Right lobe of liver (tissue), 4 donors: ENCODE data around the gene DELE1.

Source experiments
- POLR2A ChIP-seq: fragments of 450-650 bp; IDR thresholded peaks from one replicate; pipeline ENCODE4 v1.6.1; 2017; ENCODE audit warnings: antibody characterized with exemption, mild to moderate bottlenecking
- TF ChIP-seq, protein P1 (sequence below), 4 donors: fragments of 200-600 bp in 3 of 4; fragments of 450-650 bp in 1 of 4; IDR thresholded peaks; one replicate each; pipeline versions ENCODE4 v1.5.1 to v1.8.0; 2016 to 2022; ENCODE audit warnings: antibody characterized with exemption in 4 of 4, mild to moderate bottlenecking in 2 of 4
- donor health status: DM: no; HTN: no; CAD: no.
- donor health status: DM: no; HTN: no; CAD: no.
- donor health status: DM: no; HTN: yes; CAD: no.

DNA sequence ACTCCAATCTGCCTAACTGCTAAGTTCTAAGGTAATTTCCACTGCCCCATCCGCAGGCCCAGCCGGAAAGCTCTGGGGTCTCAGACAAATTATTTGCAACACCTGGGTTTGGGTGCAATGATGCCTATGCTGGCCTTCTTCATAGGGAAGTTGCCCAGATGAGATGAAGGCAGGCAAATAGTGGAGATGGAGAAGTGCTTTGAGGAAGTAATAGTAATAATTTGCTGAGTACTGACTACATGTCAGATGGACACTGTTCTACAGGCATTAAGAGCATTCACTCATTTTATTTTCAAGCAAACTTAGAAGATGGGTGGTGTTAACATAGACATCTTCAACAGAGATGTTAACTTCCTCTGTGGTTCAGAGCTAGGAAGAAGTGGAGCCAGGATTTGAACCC lies 30.5 kb downstream of the DELE1 start:
- TF ChIP-seq, protein P1, sequence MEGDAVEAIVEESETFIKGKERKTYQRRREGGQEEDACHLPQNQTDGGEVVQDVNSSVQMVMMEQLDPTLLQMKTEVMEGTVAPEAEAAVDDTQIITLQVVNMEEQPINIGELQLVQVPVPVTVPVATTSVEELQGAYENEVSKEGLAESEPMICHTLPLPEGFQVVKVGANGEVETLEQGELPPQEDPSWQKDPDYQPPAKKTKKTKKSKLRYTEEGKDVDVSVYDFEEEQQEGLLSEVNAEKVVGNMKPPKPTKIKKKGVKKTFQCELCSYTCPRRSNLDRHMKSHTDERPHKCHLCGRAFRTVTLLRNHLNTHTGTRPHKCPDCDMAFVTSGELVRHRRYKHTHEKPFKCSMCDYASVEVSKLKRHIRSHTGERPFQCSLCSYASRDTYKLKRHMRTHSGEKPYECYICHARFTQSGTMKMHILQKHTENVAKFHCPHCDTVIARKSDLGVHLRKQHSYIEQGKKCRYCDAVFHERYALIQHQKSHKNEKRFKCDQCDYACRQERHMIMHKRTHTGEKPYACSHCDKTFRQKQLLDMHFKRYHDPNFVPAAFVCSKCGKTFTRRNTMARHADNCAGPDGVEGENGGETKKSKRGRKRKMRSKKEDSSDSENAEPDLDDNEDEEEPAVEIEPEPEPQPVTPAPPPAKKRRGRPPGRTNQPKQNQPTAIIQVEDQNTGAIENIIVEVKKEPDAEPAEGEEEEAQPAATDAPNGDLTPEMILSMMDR (IDR thresholded peaks at IDR 0.05) = no peak
- TF ChIP-seq POLR2A = no peak
